Measurements from ENCODE around the gene C1QL1. TPM values are rescaled to one million over a fixed set of nuclear protein-coding genes. Genes with fewer than 3 reads are reported as not detected.

The C1QL1 gene
- total RNA-seq, 4 donors from 2014 or later: 3.7 to 10.1 (median 6.3) TPM

- no peaks in the 10 kb centered on the region for H3K27me3 ChIP-seq
- no peaks in the 10 kb centered on the region for H3K36me3 ChIP-seq
- intact Hi-C loops (cut with DNase I): no loop called here
- peaks cover 43 to 56% (median 49%) of the 10 kb centered on the region in 4 donors for H3K4me1 ChIP-seq
- DNase-seq (ENCODE audit: extremely low spot score): no peak
- H3K9me3 ChIP-seq: no peaks in the 10 kb centered on the region
- no peak overlapping the region for H3K4me3 ChIP-seq
- no peak for TF ChIP-seq EP300 (IDR thresholded peaks at IDR 0.05)
- no peak for TF ChIP-seq POLR2A (IDR thresholded peaks at IDR 0.05; ENCODE audit: low read depth)
- TF ChIP-seq POLR2AphosphoS5 (IDR thresholded peaks at IDR 0.05): no peak
- no peak for TF ChIP-seq CTCF (IDR thresholded peaks at IDR 0.05)
- 89% methylated on average over 5 of the region's 13 CpGs for WGBS
- H3K27ac ChIP-seq (replicated peaks in 1 of 4): peak overlapping the region in 1 of 4 donors; percentile 77
Observed at GRCh38 chr17:44976206-44976605, 8.1 kb upstream of the C1QL1 start.

- DNase-seq (ENCODE audit: extremely low spot score): no peak
- TF ChIP-seq POLR2AphosphoS5 (IDR thresholded peaks at IDR 0.05): no peak
- Histone ChIP-seq H3K27me3 (peaks cover 0 to 9% (median 0%) of the 10 kb centered on the region in 4 donors), H3K27ac (replicated peaks in 1 of 4) (no peak overlapping the region), H3K9me3 (no peaks in the 10 kb centered on the region), H3K36me3 (no peaks in the 10 kb centered on the region), H3K4me3 (no peak overlapping the region), H3K4me1 (peaks cover 25 to 53% (median 44%) of the 10 kb centered on the region in 4 donors)
- intact Hi-C loops (cut with DNase I): no loop called here
- 81% methylated on average over 6 of the region's 6 CpGs for WGBS
Observed at GRCh38 chr17:44972953-44973352, 4.8 kb upstream of the C1QL1 start.

GRCh38 chr17:44971776-44972483 lies 3.8 kb upstream of the C1QL1 start:
- WGBS: 84% methylated on average over 8 of the region's 8 CpGs
- intact Hi-C loops (cut with DNase I): no loop called here
- H3K4me1 ChIP-seq: peaks cover 23 to 53% (median 44%) of the 10 kb centered on the region in 4 donors

GRCh38 chr17:44970136-44970741 lies 2.1 kb upstream of the C1QL1 start:
- Histone ChIP-seq H3K4me3 (peak overlapping the region; percentile 55 to 65 (median 59)), H3K27me3 (peaks cover 8 to 36% (median 20%) of the 10 kb centered on the region in 4 donors), H3K27ac (replicated peaks in 1 of 4) (peak overlapping the region; percentile 80 to 87 (median 86)), H3K4me1 (peaks cover 23 to 49% (median 47%) of the 10 kb centered on the region in 4 donors), H3K9me3 (no peaks in the 10 kb centered on the region), H3K36me3 (no peaks in the 10 kb centered on the region)
- TF ChIP-seq POLR2A (IDR thresholded peaks at IDR 0.05; ENCODE audit: low read depth) (no peak), POLR2AphosphoS5 (IDR thresholded peaks at IDR 0.05) (peak; percentile 29 to 53), EP300 (IDR thresholded peaks at IDR 0.05) (no peak), CTCF (IDR thresholded peaks at IDR 0.05) (peak in 1 of 3 experiments; percentile 9)
- DNase-seq (ENCODE audit: extremely low spot score): no peak
- intact Hi-C loops (cut with DNase I): no loop called here
- 0% methylated on average over 5 of the region's 55 CpGs for WGBS

More at GRCh38 chr17:44971776-44972483, 3.8 kb upstream of the C1QL1 start:
- Histone ChIP-seq H3K27ac (replicated peaks in 1 of 4) (no peak overlapping the region), H3K27me3 (peaks cover 7 to 19% (median 8%) of the 10 kb centered on the region in 4 donors), H3K4me3 (no peak overlapping the region), H3K36me3 (no peaks in the 10 kb centered on the region), H3K9me3 (no peaks in the 10 kb centered on the region)
- DNase-seq (ENCODE audit: extremely low spot score): no peak
- TF ChIP-seq POLR2AphosphoS5 (IDR thresholded peaks at IDR 0.05): no peak
- TF ChIP-seq POLR2A (IDR thresholded peaks at IDR 0.05; ENCODE audit: low read depth): no peak
- no peak for TF ChIP-seq CTCF (IDR thresholded peaks at IDR 0.05)
- no peak for TF ChIP-seq EP300 (IDR thresholded peaks at IDR 0.05)

GRCh38 chr17:44969144-44969780 lies 1.2 kb upstream of the C1QL1 start:
- intact Hi-C loops (cut with DNase I): no loop called here
- H3K27ac ChIP-seq (replicated peaks in 1 of 4): peak overlapping the region in 3 of 4 donors; percentile 57 to 87 (median 80)
- H3K36me3 ChIP-seq: no peaks in the 10 kb centered on the region
- 69% methylated on average over 19 of the region's 19 CpGs for WGBS
- peaks cover 8 to 44% (median 21%) of the 10 kb centered on the region in 4 donors for H3K27me3 ChIP-seq
- H3K4me3 ChIP-seq: peak overlapping the region; percentile 55 to 65 (median 56)
- H3K9me3 ChIP-seq: no peaks in the 10 kb centered on the region
- peaks cover 23 to 49% (median 47%) of the 10 kb centered on the region in 4 donors for H3K4me1 ChIP-seq
- TF ChIP-seq POLR2AphosphoS5 (IDR thresholded peaks at IDR 0.05): no peak
- TF ChIP-seq POLR2A (IDR thresholded peaks at IDR 0.05; ENCODE audit: low read depth): no peak
- no peak for TF ChIP-seq CTCF (IDR thresholded peaks at IDR 0.05)
- no peak for TF ChIP-seq EP300 (IDR thresholded peaks at IDR 0.05)
- no peak for DNase-seq (ENCODE audit: extremely low spot score)
